ENCODE data around the gene APOL3.
"Not testable (repeated sequence)": the region's sequence is repeated elsewhere in the genome, so short reads cannot be mapped to it uniquely, and the experiment has no call there.

The APOL3 gene

GRCh38 chr22:36156515-36157419 is 3.8 kb downstream of the APOL3 start:
- DNase-seq: peak; percentile 16 to 18

- no peak for DNase-seq
These were observed 4.4 kb downstream of the APOL3 start for GRCh38 chr22:36156119-36156514.

GRCh38 chr22:36155702-36156101 is 4.9 kb downstream of the APOL3 start:
- no peak for DNase-seq

DNA sequence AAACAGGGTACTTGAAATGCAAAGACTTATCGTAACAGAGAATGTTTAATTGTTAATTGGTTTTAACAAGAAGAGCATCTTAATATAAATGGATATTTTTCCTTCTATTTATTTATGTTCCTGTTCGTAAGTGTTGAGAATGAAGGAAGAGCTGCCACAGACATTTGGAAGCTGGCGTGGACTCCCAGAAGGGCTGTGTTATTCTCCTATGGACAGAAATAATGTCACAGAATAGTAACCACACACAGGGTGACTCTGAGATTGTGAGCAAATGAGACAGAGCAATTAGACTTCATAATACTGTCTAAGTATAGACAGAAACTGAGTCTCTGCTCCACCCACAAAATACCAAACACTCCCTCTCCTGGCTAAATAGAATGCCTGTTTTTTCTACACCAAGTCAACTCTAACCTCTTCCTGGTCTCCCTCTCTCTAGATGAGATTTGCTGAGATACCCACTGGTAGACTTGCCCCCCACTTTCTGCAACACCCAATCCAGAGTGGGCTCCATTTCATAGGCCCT is 6.1 kb downstream of the APOL3 start:
- DNase-seq: no peak

GRCh38 chr22:36153501-36154422 is 6.8 kb downstream of the APOL3 start:
- DNase-seq: no peak

DNA sequence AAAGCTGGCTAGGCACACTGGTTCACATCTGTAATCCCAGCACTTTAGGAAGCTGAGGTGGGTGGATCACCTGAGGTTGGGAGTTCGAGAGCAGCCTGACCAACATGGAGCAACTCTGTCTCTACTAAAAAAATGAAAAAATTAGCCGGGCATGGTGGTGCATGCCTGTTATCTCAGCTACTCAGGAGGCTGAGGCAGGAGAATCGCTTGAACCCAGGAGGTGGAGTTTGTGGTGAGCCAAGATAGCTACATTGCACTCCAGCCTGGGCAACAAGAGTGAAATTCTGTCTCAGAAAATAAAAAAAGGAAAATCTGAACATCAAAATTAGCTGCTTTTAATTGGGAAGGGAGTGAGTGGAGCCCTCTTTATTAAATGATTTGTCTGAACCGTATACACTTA is 7.7 kb downstream of the APOL3 start:
- not testable (repeated sequence) for DNase-seq

DNA sequence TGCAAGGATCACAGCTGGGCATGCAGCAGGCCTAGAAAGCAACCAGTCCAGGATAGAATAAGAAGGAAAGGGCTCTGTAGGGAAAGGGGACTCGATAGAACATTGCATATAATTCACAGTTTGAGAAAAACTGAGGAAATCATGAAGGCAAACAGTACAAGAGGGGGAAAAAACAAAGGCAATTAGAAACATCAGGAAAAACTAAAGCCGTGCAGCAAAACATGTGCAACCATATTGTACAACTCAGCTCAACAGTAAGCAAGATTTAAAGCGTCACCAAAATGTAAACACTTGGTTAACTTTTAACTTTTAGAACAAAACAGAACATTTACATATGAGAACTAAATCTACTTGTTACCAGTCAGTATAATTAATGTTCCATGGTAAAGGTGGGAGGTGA is 8.5 kb downstream of the APOL3 start:
- DNase-seq: no peak

DNA sequence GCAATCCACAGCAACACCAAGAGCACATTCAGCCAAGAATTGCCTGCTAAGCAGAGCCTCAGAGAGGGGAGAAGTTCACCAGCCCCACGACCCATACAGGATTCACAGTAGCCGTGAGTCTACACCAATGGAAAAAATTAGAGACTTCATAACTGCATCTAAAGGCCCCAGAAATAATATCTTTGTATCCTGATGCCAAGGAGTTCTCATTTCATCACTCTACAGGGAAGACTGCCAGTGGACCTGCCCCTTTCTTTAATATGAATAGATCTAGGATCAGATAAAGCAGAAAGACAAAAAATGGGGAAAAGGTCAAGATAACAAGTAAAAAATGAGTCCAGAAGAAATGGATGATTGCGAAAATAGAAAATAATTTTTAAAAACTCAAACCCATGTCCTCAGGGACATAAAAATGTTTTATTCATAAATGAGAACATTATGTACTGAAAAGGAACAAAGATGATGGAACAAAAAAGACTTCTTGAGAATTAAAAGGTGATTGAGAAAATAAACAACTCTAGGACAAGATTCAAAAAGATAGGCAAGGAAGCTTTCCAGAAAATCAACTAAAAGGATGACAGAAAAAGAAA is 9.5 kb downstream of the APOL3 start:
- no peak for DNase-seq

GRCh38 chr22:36149441-36149840 is 11.1 kb downstream of the APOL3 start:
- DNase-seq: peak; percentile 23 to 30

DNA sequence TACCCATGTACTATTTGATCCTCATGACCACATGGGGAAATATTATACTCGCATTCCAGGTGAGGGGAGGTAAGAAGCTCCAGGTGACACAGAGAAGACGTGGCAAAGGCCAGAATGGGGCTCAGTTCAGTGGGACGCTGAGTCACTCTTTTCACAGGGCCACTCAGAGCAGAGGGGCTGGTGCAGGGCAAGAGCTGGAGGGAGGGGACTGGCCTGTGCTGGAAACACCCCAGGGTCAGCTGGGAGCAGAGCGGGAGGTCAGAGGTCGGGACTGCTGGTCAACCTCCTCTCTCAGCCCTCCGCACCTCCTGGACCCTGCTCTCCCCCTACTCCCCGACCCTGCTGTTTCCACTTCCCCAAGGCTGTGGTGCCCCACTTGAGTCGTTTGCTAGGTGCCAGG is 12.1 kb downstream of the APOL3 start:
- no peak for DNase-seq

DNA sequence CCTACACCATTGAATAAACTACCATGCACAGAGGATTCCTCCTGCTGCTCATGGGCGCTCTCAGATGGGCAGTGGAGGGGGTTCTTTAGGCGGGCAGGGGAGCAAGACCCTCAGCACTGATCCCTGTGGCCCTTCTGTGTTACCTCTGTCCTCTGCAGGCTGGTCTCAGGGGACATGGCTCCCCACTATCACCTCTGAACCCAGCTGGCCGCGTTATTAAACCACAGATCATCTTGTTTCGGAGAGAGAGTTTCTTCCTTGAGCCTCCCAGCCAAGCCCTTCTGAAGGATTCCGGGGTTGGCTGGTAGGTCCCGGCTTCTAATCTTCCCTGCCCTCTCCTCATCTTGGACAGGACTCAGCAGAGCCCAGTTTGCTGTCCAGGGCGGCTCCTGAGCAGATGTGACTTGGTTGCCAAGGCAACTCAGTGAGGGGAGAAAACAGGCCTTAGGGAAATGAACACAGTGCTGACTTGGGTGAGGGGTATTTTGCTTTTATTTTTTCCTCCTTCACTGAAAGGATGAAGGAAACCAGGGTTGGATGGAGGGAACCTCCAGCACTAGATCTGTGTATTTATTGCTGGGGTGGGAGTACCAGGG is 13.3 kb downstream of the APOL3 start:
- DNase-seq: no peak

- DNase-seq: no peak
These were observed 14.7 kb downstream of the APOL3 start for GRCh38 chr22:36145881-36146280.

- peak; percentile 28 to 64 for DNase-seq
These were observed 15.5 kb downstream of the APOL3 start for GRCh38 chr22:36144886-36145541.

- DNase-seq: no peak
These were observed 16.6 kb downstream of the APOL3 start for GRCh38 chr22:36143956-36144355.

- no peak for DNase-seq
These were observed 17.3 kb downstream of the APOL3 start for GRCh38 chr22:36143066-36143815.

DNA sequence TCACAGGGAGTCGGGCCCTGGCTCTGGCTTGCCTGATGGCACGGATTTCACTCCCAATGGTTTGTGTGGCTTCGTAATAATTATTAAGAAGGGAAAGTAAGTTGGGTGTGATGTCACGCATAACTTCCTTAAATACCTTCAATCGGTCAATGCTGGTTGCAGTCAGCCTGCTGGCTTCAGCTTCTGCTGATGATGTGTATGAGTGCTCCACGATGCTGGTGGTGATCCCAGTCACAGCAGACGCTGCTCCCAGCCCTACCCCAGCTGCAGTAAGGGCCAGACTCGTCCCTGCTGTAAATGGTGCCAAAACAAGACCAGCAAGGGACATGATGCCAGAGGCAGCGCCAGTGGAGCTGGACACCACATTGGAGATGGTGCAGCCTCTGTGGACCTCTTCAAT is 19.1 kb downstream of the APOL3 start:
- DNase-seq: no peak

DNA sequence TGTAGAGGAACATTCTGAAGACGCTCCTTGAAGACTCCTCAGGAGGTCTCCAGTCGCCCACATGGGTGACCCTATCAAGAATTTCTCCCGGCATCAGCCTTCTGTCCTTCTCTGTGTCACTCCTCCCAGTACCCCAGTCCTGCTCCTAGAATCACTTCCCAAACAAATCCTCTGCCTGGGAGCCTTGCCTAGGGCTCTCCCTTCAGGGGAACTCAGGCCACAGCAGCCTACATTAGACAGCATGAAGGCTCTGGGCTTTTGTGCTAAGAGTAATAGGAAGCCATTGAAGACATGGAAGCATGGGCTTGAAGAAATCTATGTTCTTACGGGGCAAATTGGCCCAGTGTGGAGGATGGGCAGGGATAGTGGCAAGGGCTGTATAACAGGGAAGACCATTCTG is 21.8 kb downstream of the APOL3 start:
- not testable (repeated sequence) for DNase-seq

GRCh38 chr22:36136988-36137387 is 23.6 kb downstream of the APOL3 start:
- no peak for DNase-seq

- no peak for DNase-seq
These were observed 24.1 kb downstream of the APOL3 start for GRCh38 chr22:36136475-36136874.

DNA sequence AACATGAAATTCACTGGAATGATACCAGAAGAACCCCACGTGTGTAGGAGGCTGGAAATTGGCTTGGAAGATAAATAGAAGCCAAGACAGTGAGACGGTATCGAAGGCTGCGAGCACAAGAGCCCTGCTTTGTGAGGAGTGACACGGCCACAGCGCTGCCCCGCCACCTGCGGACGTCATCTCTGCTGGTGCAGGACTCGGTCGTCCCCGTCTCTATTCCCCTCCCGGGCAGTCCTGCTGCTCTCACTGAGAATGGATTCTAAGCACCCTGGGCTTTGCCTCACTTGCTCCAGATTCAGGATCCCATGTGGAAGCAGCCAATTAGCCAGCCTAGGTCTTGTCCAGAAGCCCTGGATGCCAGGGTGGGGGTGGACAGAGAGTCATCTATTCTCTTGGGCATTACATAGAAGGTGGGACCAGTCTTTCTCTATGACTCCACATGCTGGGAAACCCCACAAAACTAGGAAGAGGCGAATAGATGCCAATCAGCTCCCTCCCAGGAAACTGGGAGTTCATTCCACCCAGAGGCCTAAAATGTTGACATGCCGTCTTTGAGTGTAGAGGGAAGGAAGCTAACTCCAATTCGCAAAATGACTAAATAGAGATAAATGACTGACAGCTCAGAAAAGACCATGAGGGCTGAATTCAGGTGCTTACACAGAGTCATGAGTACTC is 25.1 kb downstream of the APOL3 start:
- DNase-seq: no peak

DNA sequence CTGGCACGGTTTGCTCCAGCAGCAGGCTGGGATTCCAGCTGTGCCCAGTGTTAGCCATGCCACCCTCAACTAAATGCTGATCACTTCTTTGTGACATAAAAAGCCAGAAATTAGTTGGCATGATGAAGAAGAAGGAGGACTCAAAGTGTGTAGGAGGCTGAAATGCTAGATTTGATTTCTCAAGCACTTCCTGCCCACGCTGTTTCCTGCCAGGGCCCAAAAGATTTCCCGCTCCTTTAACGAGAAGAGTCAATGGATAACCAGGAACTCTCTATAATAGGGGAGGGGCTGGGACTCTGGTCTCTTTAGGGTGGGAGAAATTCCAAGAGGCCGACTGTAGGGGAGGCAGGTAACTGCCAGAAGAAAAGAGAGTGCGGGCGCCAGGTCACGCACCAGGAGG is 26.4 kb downstream of the APOL3 start:
- peak; percentile 20 to 35 for DNase-seq

Measured in AML-193 (cell line).